ENCODE data around the gene ERC2.

Gene ERC2

DNA sequence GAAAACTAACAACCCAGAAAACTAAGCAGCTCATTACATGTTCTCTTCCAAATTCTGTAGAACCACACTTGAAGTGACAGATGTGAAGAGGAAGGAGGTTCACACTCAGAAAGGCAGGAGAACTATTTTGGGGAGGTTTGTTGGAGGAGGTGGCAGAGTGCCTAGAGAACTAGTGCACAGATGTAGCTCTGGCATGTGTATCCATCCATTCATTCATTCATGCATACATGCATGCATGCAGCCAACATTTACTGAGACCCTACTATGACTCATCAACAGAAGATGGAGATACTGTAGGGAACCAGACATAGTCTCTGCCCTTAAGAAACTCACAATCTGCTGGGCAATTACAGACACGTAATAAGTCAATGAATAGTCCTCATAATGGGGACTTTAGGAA is 116.7 kb downstream of the ERC2 start:
- H3K27me3 Mint-ChIP-seq (ENCODE audit: low read depth), result peaks cover 7% of the 10 kb centered on the region
- no peaks in the 10 kb centered on the region for H3K9me3 Mint-ChIP-seq
- TF ChIP-seq, protein P1, sequence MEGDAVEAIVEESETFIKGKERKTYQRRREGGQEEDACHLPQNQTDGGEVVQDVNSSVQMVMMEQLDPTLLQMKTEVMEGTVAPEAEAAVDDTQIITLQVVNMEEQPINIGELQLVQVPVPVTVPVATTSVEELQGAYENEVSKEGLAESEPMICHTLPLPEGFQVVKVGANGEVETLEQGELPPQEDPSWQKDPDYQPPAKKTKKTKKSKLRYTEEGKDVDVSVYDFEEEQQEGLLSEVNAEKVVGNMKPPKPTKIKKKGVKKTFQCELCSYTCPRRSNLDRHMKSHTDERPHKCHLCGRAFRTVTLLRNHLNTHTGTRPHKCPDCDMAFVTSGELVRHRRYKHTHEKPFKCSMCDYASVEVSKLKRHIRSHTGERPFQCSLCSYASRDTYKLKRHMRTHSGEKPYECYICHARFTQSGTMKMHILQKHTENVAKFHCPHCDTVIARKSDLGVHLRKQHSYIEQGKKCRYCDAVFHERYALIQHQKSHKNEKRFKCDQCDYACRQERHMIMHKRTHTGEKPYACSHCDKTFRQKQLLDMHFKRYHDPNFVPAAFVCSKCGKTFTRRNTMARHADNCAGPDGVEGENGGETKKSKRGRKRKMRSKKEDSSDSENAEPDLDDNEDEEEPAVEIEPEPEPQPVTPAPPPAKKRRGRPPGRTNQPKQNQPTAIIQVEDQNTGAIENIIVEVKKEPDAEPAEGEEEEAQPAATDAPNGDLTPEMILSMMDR (IDR thresholded peaks at IDR 0.05; ENCODE audit: unreplicated experiment in 3 of 3), result no peak
- no peaks in the 10 kb centered on the region for H3K4me1 Mint-ChIP-seq
- H3K36me3 Mint-ChIP-seq (ENCODE audit: low read depth), result no peaks in the 10 kb centered on the region
- H3K27ac Mint-ChIP-seq, result no peak overlapping the region
- H3K4me3 Mint-ChIP-seq, result no peak overlapping the region

- no peak overlapping the region for H3K4me3 Mint-ChIP-seq
- H3K36me3 Mint-ChIP-seq (ENCODE audit: low read depth), result no peaks in the 10 kb centered on the region
- no peaks in the 10 kb centered on the region for H3K9me3 Mint-ChIP-seq
- no peak overlapping the region for H3K27ac Mint-ChIP-seq
- peaks cover 8% of the 10 kb centered on the region for H3K27me3 Mint-ChIP-seq (ENCODE audit: low read depth)
- H3K4me1 Mint-ChIP-seq, result no peaks in the 10 kb centered on the region
- TF ChIP-seq, protein P1 (IDR thresholded peaks at IDR 0.05; ENCODE audit: unreplicated experiment in 3 of 3), result no peak
These were observed 120.9 kb downstream of the ERC2 start for GRCh38 chr3:56347219-56347871.

DNA sequence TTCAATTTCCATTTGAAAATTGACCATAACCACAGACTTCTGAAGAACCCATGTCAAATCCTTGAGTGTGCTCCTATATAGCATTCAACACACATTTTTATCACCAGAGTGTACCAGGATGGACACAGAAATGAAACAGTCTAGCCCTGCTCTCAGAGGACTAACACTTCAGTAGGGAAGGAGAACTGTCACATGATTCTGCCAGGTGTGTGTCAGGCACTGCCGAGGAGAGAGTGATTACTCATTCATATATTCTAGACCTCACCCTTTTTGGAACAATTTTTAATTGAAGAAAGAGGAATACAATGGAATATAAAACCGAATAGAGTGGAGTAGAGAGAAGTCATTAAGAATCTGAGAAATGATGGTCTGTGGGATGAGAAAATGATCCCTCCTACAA is 125.8 kb downstream of the ERC2 start:
- no peak overlapping the region for H3K4me3 Mint-ChIP-seq
- no peaks in the 10 kb centered on the region for H3K36me3 Mint-ChIP-seq (ENCODE audit: low read depth)
- no peak overlapping the region for H3K27ac Mint-ChIP-seq
- H3K9me3 Mint-ChIP-seq, result no peaks in the 10 kb centered on the region
- TF ChIP-seq, protein P1 (IDR thresholded peaks at IDR 0.05; ENCODE audit: unreplicated experiment in 3 of 3), result no peak
- no peaks in the 10 kb centered on the region for H3K4me1 Mint-ChIP-seq
- peaks cover 9% of the 10 kb centered on the region for H3K27me3 Mint-ChIP-seq (ENCODE audit: low read depth)

- no peaks in the 10 kb centered on the region for H3K36me3 Mint-ChIP-seq (ENCODE audit: low read depth)
- H3K4me1 Mint-ChIP-seq, result no peaks in the 10 kb centered on the region
- H3K4me3 Mint-ChIP-seq, result no peak overlapping the region
- H3K27me3 Mint-ChIP-seq (ENCODE audit: low read depth), result peaks cover 9% of the 10 kb centered on the region
- H3K27ac Mint-ChIP-seq, result no peak overlapping the region
- no peaks in the 10 kb centered on the region for H3K9me3 Mint-ChIP-seq
- TF ChIP-seq, protein P1 (IDR thresholded peaks at IDR 0.05; ENCODE audit: unreplicated experiment in 3 of 3), result no peak
These were observed 128.6 kb downstream of the ERC2 start for GRCh38 chr3:56339671-56340070.

GRCh38 chr3:56339244-56339643 is 129.0 kb downstream of the ERC2 start:
- no peak overlapping the region for H3K4me3 Mint-ChIP-seq
- H3K36me3 Mint-ChIP-seq (ENCODE audit: low read depth), result no peaks in the 10 kb centered on the region
- H3K4me1 Mint-ChIP-seq, result no peaks in the 10 kb centered on the region
- H3K27me3 Mint-ChIP-seq (ENCODE audit: low read depth), result peaks cover 9% of the 10 kb centered on the region
- H3K27ac Mint-ChIP-seq, result no peak overlapping the region
- TF ChIP-seq, protein P1 (IDR thresholded peaks at IDR 0.05; ENCODE audit: unreplicated experiment in 3 of 3), result no peak
- H3K9me3 Mint-ChIP-seq, result no peaks in the 10 kb centered on the region

GRCh38 chr3:56336023-56336422 is 132.2 kb downstream of the ERC2 start:
- H3K4me1 Mint-ChIP-seq, result no peaks in the 10 kb centered on the region
- TF ChIP-seq, protein P1 (IDR thresholded peaks at IDR 0.05; ENCODE audit: unreplicated experiment in 3 of 3), result no peak
- H3K27me3 Mint-ChIP-seq (ENCODE audit: low read depth), result no peaks in the 10 kb centered on the region
- H3K27ac Mint-ChIP-seq, result no peak overlapping the region
- no peaks in the 10 kb centered on the region for H3K9me3 Mint-ChIP-seq
- no peak overlapping the region for H3K4me3 Mint-ChIP-seq
- H3K36me3 Mint-ChIP-seq (ENCODE audit: low read depth), result no peaks in the 10 kb centered on the region
